HG03139 (cell line): ENCODE results near the gene VSTM4.

Experiments used
- ATAC-seq: cut with Tn5 transposase; IDR thresholded peaks from one replicate; pipeline ENCODE4 v1.9.1; 2021; ENCODE audit not compliant: unreplicated experiment

The VSTM4 gene

DNA sequence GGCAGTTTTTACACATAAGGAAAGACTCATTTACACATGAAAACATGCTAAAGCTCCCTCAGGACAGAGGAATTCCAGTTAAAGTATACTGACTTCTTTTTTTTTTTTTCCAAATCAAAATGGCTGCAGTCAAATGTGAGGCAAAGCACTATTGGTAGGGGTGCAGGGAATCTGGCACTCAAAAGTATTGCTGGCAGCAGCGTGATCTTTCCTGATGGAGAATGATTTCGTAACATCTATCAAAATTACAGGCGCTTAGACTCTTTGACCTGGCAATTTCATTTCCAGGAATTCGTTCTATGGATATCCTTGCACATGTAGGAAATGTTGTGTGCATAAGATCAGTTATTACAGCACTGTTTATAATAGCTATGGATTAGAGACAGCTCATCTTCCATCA, 65.7 kb downstream of the VSTM4 start:
- no peak for ATAC-seq

DNA sequence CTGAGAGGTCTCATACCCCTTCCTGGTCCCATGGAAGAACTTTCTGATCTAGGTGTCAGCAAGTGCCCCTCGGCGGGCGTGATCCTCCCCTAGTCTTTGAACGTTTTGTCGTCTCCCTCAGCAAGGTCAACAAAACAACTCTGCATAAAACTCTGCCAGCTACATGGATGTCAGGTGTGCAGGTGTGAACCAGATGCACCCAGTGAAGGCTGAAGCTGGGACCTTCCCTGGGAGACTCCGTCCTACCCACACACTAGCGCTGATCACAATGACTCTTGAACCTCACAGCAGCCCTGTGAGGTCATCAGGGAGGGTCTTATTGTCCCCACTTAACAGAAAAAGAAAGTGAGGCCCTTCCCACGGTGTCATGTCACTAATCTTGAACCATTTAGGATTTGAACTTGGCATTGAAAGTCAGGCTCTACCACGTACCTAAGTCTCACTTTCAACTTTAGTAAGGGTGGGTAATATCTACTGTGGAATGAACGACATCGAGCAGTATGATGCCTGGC, 68.1 kb downstream of the VSTM4 start:
- no peak for ATAC-seq

DNA sequence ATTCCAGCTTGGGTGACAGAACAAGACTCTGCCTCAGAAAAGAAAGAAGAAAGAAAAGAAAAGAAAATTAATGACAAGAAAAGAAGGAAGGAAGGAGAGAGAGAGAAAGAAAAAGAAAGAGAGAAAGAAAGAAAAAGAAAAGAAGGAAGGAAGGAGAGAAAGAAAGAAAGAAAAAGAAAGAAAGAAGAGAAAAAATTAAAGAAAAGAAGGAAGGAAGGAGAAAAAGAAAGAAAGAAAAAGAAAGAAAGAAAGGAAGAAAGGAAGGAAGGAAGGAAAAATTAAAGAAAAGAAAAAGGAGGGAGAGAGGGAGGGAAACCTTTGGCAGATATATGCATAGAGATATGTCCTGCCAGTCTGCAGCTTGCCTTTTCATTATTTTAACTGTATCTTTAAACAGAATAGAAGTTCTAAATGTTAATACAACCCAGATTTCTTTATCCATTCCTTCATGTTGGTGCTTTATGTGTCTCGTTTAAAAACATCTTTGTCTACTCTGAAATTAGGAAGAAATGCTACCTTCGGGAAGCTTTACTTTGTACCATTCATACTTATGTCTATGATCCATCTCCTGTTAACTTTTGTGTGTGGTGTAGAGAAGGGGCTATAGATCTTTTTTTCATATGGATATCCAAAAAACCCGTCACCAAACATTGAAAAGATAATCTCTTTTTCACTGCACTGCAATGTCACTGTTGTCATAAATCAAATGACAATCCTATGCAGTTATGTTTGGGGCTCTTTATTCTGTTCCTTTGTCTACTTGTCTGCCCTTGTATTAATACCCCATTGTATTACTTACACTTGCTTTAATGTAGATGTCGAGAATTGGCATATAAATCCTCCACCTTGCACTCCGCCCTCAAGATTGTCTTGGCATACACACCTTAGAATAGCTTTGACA, 70.8 kb downstream of the VSTM4 start:
- ATAC-seq = no peak

DNA sequence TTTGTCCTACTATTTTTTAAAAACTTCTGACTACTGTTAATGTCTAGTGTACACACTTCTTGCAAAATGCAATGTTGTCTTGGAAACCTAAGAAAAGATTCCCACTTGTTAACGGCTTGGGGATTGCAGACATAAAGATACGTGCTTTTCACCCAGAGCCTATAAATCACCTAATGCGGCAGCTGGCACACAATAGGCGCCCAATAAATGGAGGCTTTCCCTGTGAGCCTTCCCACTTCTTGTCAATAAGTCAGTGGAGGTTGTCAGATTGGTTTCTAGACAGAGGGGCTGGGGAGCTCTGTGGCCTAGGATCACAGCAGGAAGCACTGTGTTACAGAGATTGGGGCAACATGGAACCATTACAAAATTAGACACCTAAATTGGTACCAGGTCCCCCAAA, 74.7 kb downstream of the VSTM4 start:
- ATAC-seq = no peak

DNA sequence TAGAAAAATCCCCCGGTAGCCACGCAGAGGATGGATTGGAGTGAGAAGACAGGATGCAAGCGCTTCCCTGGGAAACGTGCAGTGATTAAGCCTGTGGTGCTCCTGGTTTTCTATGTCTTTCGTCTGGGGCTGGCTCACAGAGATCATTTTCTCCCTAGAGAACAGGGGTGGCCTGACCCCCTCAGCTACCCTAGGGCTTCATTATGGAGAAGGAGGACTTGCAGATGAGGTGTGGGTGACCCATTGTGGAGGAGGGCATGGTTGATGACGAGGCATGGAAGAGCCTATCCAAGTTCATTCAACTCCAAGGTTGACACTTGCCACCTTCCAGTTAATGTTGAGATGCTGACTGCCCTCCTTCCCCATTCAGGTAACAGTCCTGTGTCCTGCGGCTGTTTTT, 75.9 kb downstream of the VSTM4 start:
- ATAC-seq = no peak

DNA sequence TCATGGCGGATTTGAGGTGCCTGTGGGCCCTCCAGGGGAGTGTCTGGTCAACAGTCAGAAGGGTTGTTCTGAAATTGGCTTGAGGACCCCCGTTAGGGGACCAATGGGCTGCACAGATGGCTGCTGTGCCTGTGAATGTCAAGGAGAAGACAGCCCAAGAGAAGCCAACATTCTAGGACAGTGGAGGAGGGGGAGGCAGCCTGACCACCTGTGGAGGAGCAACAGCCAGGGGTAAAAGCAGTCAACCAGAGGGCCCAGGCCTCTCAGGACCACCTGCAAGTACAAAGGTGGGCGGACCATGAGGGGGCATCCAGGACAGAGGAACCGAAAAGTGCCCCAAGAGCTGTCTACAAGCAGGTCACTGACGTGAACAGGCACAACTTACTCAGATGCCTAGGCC, 76.6 kb downstream of the VSTM4 start:
- ATAC-seq = no peak

DNA sequence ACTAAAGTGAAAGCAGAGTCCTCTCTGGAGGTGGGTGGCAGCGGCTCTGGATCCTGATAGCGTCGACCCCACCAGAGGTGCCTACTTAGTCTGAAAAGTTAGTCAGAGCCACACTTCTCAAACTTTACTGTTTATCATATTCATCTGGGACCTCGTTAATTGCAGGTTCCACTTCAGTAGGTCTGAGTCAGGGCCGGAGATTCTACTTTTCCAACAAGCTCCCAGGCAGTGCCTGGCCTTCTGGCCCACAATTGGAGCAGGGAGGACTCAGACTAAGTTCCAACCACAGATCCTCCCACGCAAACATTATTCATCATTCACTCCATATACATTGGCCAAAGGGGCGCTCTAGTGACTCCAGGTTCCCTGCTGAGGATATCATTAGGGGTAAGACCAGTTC, 78.1 kb downstream of the VSTM4 start:
- ATAC-seq = no peak

DNA sequence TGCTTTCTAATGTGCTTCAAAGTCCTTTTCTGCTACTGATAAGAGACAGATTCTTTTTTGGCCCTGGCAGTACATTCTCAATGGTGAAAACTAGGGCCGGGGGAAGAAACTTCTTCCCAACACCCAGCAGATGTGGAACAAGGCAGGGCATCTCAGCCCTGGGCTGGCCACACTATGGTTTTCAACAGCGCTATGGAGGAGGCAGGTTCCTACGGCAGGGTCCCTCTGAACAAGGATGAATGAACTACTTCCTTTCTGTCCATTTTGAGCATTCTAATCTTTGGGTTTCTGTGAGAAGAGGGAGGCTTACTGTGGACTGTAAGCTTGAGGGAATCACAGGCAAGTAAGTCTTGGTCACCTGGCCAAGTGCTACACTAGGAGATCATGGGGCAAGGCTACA, 78.7 kb downstream of the VSTM4 start:
- no peak for ATAC-seq

DNA sequence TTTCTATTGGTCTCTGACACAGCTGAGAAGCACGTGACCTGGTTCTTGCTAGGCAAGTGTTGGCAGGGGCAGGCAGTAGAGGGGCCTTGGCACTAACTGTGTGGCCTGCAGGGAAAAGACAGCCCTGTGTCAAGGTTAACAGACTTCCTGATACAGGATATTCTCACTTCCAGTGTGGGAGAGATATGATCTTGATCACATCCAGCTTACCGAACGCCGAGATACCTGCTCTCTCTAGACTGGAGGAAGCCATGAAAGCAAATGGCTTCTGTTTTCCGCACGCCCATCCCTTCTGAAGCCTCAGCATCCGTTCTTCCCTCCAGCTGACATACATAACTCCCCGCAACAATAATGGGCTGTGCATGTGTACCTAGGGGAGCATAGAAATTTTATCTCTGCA, 79.4 kb downstream of the VSTM4 start:
- ATAC-seq = no peak

DNA sequence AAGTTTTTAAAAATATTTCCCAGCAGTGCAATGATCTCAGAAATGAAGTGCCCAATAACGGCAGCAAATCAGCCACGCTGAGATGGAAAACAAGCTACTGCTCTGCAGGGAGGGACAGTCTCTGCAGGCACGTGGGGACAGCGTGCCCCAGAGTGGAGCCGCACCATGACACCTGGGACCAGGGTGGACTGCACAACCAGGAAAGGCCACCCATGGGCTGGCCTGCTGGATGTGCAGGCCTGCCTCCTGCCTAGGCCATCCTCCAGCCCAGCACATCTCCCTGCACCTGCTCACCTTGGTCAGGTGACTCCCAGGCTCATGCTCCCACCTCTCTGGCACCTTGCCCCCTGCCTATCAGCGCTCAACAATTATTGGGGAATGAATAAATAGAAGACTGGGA, 80.4 kb downstream of the VSTM4 start:
- no peak for ATAC-seq

DNA sequence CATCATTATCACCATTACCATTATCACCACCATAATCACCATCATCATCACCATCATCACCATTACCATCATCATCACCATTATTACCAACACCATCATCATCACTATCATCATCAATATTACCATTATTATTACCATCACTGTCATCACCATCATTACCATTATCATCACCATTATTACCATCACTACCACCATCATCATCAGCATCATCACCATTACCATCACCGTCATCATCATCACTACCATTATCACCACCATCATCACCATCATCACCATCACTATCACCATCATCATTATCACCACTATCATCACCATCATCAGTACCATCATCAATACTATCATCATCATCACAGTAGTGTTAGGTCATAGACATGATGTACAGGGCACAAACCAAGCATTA, 81.4 kb downstream of the VSTM4 start:
- no peak for ATAC-seq

DNA sequence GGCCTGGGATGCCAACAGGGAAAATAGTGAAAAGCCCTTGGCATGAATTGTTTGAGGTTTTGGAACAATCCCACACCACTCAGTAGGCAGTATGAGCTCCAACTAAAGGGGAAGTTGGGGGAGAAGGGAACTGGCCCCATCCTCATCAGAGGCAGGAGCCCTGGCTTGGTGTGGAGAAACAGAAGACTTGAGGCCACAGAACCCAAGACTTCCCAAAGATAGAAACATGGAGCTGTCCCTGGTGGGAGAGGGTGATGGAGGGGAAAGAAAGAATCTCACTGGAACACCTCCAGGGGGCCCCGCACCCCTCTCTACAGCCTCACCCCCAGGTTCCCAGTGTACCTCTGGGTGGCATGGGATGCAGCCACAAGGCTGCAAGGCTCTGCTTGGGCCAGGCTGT, 85.7 kb downstream of the VSTM4 start:
- ATAC-seq = no peak

DNA sequence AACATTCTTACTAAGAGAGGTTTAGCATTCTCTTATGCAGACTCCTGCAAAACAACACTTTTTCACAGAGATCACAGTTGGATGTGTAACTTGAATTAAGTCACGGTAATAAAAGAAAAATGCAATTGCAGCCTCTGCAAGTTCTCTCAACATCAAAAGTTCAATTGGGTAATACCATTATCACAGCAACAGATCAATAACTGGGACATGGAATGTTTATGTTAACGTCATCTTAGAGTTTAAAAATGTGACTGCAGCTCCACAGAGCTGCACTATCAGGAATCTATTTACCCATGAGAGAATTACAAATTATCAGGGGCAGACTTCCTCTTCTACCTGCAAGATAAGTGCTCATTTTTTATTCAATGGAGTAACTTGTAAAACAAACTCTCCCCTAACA, 86.7 kb downstream of the VSTM4 start:
- no peak for ATAC-seq

DNA sequence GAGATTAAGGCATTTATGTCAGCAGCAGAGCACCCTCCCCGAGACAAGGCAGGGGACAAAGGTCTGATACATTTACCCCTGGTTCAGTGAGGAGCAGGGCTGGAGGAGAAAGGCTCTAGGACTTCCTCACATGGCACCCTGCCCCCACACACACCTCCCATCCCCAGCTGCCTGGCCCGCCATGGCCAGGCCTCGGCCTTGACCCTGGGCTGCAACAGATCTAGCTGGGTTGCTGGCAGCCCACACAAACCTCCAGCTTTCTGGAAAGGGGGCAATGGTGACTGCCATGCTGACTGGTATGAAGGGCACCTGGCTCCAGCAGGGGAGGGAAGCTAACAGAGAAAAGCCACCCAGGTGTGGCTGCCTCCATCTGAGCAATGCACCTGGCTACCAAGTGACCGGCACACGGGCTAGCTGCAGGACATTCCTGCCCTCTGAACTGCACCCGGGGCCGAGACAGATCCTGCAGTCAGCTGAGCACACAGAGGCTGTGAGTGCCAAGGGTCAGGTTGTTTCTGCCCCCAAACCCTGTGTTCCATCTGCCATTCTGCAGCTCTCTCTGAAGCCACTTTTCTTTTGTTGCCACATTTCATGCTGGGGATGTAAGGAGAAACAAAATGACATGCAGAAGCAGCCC, 89.9 kb downstream of the VSTM4 start:
- ATAC-seq = no peak

DNA sequence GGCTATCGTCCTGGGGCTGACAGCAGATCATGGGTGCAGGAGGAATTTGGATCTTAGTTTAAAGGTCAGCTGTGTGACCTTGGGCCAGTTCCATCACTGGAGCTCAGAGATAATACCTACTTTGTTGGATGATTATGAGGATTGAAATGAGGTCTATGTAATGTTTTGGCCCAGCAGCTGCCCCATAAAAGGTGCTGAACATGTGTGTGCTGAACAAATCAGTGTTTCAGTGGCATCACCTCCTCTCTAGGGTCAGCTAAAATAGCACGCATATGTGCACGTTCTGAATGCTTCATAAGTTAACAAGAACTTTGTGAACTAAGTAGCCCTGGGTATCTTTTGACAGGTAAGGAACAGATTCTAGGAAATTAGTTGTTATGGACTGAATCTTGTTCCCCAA, 90.8 kb downstream of the VSTM4 start:
- no peak for ATAC-seq

DNA sequence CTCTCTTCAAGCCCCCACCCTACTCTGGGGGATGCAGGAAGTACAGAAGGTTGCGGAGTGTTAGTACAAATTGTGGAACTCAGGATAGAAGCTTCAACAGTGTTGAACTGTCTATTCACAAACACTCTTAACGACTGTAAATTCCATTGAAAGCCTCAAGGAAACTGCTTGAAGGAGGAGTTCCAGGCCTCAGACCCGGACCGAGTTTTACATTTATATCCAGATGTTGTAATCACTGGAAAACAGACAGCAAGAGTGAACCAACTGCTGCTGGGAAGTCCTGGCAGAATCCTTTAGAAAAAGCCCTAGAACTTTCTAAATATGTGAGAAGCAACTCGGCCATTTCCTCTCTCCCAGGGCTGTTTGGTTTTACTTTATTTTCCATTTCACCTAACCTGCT, 91.6 kb downstream of the VSTM4 start:
- no peak for ATAC-seq

DNA sequence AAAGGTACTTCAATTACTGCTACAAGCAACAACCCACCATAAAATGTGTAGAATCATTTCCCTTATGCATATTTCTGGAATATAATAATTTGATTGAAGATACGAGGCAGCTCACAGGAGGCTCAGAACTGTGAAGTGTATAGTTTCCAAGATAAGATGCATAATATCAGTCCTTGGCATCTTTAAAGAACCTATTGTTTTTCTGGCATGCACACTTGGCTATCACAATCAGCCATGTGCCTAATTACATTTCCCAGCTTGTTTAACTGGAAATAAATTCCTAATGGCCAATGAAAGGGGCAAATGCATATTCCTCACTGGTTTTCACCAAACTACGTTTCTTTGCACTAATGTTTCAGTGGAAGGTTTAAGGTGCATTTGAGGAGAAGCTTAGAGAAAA, 92.3 kb downstream of the VSTM4 start:
- ATAC-seq = no peak

DNA sequence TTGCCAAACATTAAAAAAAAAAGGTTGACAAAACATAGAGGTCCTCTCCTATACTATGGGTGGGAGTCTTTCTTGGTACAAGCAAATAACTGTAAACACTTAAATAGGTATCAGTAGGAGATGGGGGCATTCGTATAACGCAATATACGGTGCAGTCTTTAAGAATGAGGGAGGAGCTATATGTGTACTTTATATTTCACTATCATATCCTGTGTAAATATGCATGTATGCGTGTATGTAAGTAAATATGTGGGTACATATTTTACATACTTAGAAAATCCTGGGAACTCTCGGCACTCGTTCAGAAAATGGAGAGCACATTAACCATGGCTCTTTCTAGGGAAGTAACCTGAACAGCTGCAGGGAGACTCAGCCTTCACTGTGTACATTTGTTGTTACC, 93.6 kb downstream of the VSTM4 start:
- no peak for ATAC-seq

DNA sequence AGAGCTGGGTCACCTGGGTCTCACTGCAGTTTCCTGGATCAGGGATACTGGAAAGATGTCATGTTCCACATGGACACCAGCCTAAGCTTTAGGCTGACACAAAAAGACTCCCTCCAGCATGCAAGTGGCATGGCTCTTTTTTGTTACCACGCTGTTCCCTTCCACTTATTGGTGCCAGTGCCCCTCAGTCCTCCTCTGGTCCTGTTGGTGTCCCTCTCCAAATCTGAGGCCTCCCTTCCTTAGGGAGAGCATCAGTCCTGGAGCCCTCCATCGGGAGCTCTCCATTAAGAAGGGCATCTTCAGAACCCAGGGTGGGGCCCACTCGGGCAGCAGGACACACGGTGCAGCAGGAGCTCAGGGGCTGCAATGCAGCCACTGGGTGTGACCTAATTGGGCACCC, 99.6 kb downstream of the VSTM4 start:
- ATAC-seq = no peak

DNA sequence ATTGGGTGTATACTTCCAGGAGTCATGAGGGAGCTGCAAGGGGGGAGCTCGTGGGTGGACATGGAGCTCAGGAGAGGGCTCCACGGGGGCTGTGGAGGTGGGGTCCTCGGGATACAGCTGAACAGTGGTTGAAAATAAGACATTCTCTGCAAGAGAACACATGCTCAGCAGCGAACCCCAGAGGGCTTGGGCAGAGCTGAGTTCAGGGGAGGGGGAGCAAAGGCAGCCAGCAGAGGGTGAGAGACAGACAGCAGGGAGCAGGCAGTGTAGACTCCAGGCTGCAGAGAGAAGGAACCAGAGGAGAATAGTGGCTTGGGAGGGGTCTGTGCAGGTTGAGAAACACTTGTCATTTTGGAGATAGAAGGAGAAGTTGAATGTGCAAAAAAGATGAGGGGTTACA, 102.7 kb downstream of the VSTM4 start:
- ATAC-seq = no peak

DNA sequence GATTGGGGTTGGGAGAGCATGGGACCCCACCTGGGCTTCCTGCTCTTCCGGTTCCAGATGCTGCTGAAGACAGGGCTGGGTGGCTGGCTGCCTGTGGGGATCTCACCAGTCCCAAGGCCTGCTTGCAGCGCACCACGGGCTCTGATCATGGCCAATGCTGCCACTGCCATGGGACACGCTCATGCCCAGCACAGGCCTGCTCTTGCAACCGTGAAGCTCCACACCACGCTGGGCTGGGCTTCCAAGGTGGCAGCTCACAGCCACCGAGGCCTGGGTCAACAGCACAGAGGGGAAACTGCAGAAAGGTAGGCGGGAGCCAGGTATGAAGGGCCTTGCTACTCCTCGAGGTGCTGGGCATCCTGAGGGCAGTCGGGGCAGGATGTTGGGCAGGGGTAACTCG, 103.6 kb downstream of the VSTM4 start:
- ATAC-seq = no peak

DNA sequence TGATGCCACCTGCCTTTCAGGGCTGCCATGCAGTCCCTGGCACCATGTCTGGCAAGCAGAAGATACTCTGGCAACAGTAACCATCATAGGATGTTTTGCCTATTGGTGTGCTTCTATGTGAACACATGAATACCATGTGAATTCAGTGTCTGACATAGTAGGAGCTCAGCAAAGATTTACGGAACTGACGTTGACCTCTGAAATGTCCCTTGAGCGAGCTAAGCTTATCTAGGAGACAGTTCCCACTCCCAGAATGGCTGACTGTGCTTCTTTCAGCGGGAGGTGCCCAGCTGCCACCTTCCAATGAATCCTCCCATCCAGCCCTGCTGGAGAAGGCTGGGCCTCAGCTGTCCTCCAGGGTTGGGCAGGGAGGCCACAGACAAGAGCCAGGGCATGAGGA, 104.5 kb downstream of the VSTM4 start:
- ATAC-seq = no peak

DNA sequence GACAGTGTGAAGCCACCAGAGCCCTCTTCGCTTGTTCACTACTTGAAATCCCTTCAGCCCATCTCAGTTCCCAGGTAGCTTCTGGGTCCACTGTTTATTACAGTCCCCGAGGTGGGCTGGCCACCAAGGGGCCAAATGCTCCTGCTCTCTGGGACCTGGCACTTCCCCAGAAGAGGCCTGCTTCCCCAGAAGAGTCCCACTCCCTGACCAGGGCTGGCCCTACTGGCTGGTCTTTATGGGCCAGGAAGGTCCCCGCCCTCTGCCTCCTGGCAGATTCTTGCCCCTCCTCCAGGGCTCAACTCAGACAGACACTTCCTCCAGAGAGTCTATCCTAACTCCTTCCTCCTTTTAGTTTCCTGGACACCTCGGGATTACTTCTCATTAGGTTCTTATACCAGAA, 105.0 kb downstream of the VSTM4 start:
- ATAC-seq = no peak
